Adrenal gland (tissue), 12 donors: ENCODE data around the gene CXorf58. TPM values are rescaled to one million over a fixed set of nuclear protein-coding genes. Genes with fewer than 3 reads are reported as not detected.

ENCODE experiments used
- DNase-seq, 7 donors: peaks; one replicate each; pipeline ENCODE4 v3.0.0-alpha.2; 2019 to 2020
- H3K27ac ChIP-seq, 5 donors: fragments of 200-600 bp; sonication (generic) in 4 of 5; 1 replicate in 3 of 5; 2 replicates in 2 of 5; pipeline versions ENCODE4 v1.5.1 to v1.8.0; 2016 to 2020; ENCODE audit warnings: mild to moderate bottlenecking in 1 of 5
- H3K27me3 ChIP-seq: fragments of 200-600 bp; 2 replicates; pipeline ENCODE4 v1.8.0; 2021
- H3K36me3 ChIP-seq, 2 donors: fragments of 200-600 bp; replicated peaks in 1 of 2; 1 replicate in 1 of 2; 2 replicates in 1 of 2; pipeline versions ENCODE4 v1.5.1 to v1.8.0; 2018 to 2022
- H3K4me1 ChIP-seq, 2 donors: fragments of 200-600 bp; replicated peaks in 1 of 2; 1 replicate in 1 of 2; 2 replicates in 1 of 2; pipeline versions ENCODE4 v1.5.1 to v1.8.0; 2018 to 2021
- H3K4me3 ChIP-seq, 4 donors: fragments of 200-600 bp; sonication (generic) in 3 of 4; one replicate each; pipeline ENCODE4 v1.5.1; 2016 to 2018
- H3K9me3 ChIP-seq, 3 donors: fragments of 200-600 bp; sonication (generic) in 1 of 3; replicated peaks in 1 of 3; 1 replicate in 2 of 3; 2 replicates in 1 of 3; pipeline versions ENCODE4 v1.5.1 to v1.8.0; 2016 to 2021
- POLR2A ChIP-seq, 2 donors: fragments of 450-650 bp; IDR thresholded peaks; one replicate each; pipeline ENCODE4 v1.6.1; 2017; ENCODE audit warnings: antibody characterized with exemption in 2 of 2, mild to moderate bottlenecking in 2 of 2, moderate library complexity in 1 of 2
- WGBS, 4 donors: extraction: QIAGEN DNeasy Blood & Tissue Kit in 2 of 4; methylation state at CpG; one replicate each; pipeline versions ENCODE4 v1.1.5 to v1.1.7; 2013 to 2017; 5-methylcytosine and 5-hydroxymethylcytosine counted together
- intact Hi-C, 2 donors: fragments of 100-400 bp; cut with DNase I; formaldehyde crosslinking; loops; one replicate each; pipeline versions ENCODE4 v1.14.1 to v1.15.0; 2022 to 2023
- polyA plus RNA-seq, 3 donors: library from polyadenylated mRNA; stranded (reverse); fragments of 200-250 nt in 2 of 3; fragments of 350-450 nt in 1 of 3; fragmentation: Illumina TruSeq in 1 of 3; extraction: RNeasy Lipid Tissue Mini Kit (QIAGEN cat#74804) in 1 of 3; gene quantifications; one replicate each; pipeline ENCODE4 v1.2.3, GENCODE V29; 2013 to 2014
- total RNA-seq, 9 donors: library from RNA; depleted of rRNA in 4 of 9; stranded (reverse); fragments of >200 nt in 4 of 9; fragments of 120-200 nt in 1 of 9; fragmentation: NEBNext Ultra II Directional in 1 of 9; extraction: Animal tissue kit (Norgen Biotek cat#: 25700) in 1 of 9; gene quantifications; one replicate each; pipeline versions ENCODE4 v1.1.0 to v1.2.4, GENCODE V29; 2013 to 2023
- TF ChIP-seq, protein P1 (sequence below), 6 experiments: fragments of 450-650 bp in 4 of 6; fragments of 200-600 bp in 2 of 6; sonication (generic) in 1 of 6; IDR thresholded peaks; 1 replicate in 5 of 6; 2 replicates in 1 of 6; pipeline versions ENCODE4 v1.5.1 to v1.8.0; 2016 to 2021; ENCODE audit warnings: antibody characterized with exemption in 6 of 6, mild to moderate bottlenecking in 2 of 6, moderate library complexity in 1 of 6
- donor health status: healthy with polysubstance abuse.
- donor health status: Bipolar disorder and iron deficiency.
- donor health status: DM: yes; HTN: yes; CAD: no.
- donor health status: DM: no; HTN: no; CAD: no.
- donor health status: DM: no; HTN: no; CAD: no.
- donor health status: DM: yes; HTN: yes; CAD: no.

CXorf58 gene
- total and polyA plus RNA-seq, 12 donors, result 0.11 to 0.77 (median 0.34) TPM; not detected in 3

DNA sequence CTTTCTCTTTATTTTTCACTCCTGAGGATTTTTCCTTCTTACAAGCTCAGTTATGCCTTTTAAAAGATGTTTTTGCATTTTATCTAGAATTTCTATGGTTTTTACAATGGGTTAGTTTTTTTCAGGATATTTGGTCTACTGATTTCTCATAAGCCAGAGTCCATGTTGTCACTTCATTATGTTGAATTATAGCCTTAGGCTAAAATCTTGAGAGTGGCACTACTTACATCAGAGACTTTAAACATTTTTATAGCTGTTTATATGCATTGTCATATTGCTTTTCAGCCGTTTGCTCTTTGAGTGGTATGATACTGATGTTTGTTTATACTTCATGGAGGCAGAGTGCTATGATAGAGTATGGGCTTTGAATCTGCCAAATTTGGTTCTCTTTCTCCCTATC, 36.4 kb downstream of the CXorf58 start:
- H3K27ac ChIP-seq, result no peak overlapping the region
- WGBS, 4 donors, result 42 to 83% (median 66%) methylated on average over 1 of the region's 1 CpG
- DNase-seq, result no peak
- H3K4me1 ChIP-seq, result no peaks in the 10 kb centered on the region
- H3K9me3 ChIP-seq, result no peaks in the 10 kb centered on the region
- H3K27me3 ChIP-seq, result peaks cover 8% of the 10 kb centered on the region
- H3K36me3 ChIP-seq, result no peaks in the 10 kb centered on the region
- intact Hi-C loops, result no loop called here
- H3K4me3 ChIP-seq, result no peak overlapping the region
- no peak for TF ChIP-seq POLR2A (IDR thresholded peaks at IDR 0.05)
- TF ChIP-seq, protein P1, sequence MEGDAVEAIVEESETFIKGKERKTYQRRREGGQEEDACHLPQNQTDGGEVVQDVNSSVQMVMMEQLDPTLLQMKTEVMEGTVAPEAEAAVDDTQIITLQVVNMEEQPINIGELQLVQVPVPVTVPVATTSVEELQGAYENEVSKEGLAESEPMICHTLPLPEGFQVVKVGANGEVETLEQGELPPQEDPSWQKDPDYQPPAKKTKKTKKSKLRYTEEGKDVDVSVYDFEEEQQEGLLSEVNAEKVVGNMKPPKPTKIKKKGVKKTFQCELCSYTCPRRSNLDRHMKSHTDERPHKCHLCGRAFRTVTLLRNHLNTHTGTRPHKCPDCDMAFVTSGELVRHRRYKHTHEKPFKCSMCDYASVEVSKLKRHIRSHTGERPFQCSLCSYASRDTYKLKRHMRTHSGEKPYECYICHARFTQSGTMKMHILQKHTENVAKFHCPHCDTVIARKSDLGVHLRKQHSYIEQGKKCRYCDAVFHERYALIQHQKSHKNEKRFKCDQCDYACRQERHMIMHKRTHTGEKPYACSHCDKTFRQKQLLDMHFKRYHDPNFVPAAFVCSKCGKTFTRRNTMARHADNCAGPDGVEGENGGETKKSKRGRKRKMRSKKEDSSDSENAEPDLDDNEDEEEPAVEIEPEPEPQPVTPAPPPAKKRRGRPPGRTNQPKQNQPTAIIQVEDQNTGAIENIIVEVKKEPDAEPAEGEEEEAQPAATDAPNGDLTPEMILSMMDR (IDR thresholded peaks at IDR 0.05), result no peak

DNA sequence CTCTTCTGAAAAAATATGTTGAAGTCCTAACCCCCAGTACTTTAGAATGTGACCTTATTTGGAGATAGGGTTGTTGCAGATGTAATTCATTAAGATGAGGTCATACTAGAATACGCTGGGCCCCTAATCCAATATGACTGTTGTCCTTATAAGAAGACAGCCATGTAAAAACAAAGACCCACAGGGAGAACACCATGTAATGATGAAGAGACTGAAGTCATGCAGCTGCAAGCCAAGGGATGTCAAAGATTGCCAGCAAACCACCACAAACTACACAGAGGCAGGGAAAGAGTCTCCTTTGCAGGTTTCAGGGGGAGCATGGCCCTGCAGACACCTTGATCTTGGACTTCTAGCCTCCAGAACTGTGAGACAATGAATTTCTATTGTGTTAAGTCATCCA, 37.4 kb downstream of the CXorf58 start:
- TF ChIP-seq POLR2A (IDR thresholded peaks at IDR 0.05), result no peak
- TF ChIP-seq, protein P1 (IDR thresholded peaks at IDR 0.05), result no peak
- H3K36me3 ChIP-seq, result no peaks in the 10 kb centered on the region

DNA sequence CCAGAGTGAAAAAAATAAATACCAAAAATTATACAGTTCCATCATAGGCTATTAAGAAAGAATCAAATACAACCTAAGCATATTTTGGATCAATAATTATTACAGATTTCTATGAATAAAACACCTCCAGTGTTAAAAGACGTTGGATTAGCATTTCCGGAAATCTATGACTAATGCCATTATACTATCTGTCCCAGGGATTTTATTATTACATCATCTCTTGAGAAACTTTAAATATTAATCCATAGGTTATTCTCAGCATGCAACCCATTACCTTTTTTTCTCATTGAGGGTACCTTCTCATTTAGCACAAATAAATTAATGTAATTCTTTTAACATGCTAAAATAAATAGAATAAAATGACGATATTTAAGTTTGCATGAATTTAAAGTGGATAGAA, 44.6 kb downstream of the CXorf58 start:
- TF ChIP-seq POLR2A (IDR thresholded peaks at IDR 0.05), result no peak
- TF ChIP-seq, protein P1 (IDR thresholded peaks at IDR 0.05), result no peak
- Histone ChIP-seq H3K4me3 (no peak overlapping the region), H3K9me3 (no peaks in the 10 kb centered on the region), H3K27ac (no peak overlapping the region), H3K36me3 (no peaks in the 10 kb centered on the region), H3K27me3 (peaks cover 4% of the 10 kb centered on the region), H3K4me1 (no peaks in the 10 kb centered on the region)
- no peak for DNase-seq
- 54 to 61% (median 56%) methylated on average over 3 of the region's 3 CpGs for WGBS, 4 donors
- intact Hi-C loops, result no loop called here

More for the DNA sequence above, 37.4 kb downstream of the CXorf58 start:
- Histone ChIP-seq H3K4me3 (no peak overlapping the region), H3K9me3 (no peaks in the 10 kb centered on the region), H3K4me1 (no peaks in the 10 kb centered on the region), H3K27ac (no peak overlapping the region), H3K27me3 (peaks cover 8% of the 10 kb centered on the region)
- DNase-seq, result no peak
- 76 to 96% (median 88%) methylated on average over 1 of the region's 1 CpG for WGBS, 4 donors
- intact Hi-C loops, result no loop called here

DNA sequence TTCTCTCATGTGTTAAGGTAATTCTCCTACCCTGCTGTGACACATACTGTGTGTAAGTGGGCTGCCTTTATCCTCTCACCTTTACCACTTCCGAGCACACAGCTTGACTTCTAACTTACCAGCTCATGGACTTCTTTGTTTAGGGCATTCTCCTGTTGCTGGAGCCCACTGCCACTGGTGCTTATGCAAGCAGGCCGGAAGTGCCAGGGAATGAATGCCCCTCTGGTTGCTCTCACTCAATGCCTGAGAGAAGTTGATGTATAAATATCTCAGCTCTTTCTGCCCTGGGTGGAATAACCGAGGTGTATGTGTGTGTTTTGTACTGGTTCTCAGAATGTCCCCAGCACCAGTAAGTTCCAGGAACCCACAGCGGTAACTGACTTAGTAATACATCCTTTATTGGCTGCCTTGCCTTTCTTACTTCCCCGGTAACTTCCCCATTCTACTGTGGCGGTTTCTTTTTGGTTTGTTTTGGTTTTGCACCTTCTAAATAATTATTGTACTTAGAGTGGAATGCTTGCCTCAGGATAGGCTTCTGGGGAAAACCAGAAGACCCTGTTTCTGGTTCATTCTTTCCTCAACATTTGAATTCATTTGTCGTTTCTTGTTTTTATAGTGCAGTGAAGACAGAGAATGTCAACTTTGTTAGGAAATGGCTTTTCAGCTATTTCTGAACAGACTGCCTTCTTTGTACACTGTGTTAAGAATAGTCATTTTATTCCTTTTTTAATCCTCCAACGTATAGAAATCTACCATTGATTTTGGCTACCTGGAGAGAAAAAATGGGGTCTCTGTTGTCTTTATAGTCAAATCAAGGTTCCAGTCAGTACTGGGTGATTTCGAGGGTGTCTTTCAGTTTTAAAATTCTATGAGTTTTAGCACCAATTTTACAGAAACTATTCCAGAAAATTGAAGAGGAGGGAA, 45.4 kb downstream of the CXorf58 start:
- intact Hi-C loops, result no loop called here
- no peaks in the 10 kb centered on the region for H3K9me3 ChIP-seq
- H3K27ac ChIP-seq, result peak overlapping the region in 1 of 5 donors; percentile 24
- WGBS, 4 donors, result 44 to 66% (median 47%) methylated on average over 7 to 9 of the region's 9 CpGs
- DNase-seq, result peak in 1 of 7 donors; percentile 2
- no peaks in the 10 kb centered on the region for H3K4me1 ChIP-seq
- TF ChIP-seq, protein P1 (IDR thresholded peaks at IDR 0.05), result no peak
- TF ChIP-seq POLR2A (IDR thresholded peaks at IDR 0.05), result no peak
- no peaks in the 10 kb centered on the region for H3K36me3 ChIP-seq
- H3K27me3 ChIP-seq, result no peaks in the 10 kb centered on the region
- H3K4me3 ChIP-seq, result no peak overlapping the region
